ENCODE measurements around the gene MCFD2. TPM values are rescaled to one million over a fixed set of nuclear protein-coding genes. Genes with fewer than 3 reads are reported as not detected.
"Not testable (repeated sequence)": the region's sequence is repeated elsewhere in the genome, so short reads cannot be mapped to it uniquely, and the experiment has no call there.

The MCFD2 gene
- polyA plus RNA-seq, 1 donor: 37.4 TPM

- DNase-seq: no peak
Observed at GRCh38 chr2:46901611-46902010, 14.0 kb downstream of the MCFD2 start.

- DNase-seq: no peak
Observed at GRCh38 chr2:46900381-46900780, 15.2 kb downstream of the MCFD2 start.

DNA sequence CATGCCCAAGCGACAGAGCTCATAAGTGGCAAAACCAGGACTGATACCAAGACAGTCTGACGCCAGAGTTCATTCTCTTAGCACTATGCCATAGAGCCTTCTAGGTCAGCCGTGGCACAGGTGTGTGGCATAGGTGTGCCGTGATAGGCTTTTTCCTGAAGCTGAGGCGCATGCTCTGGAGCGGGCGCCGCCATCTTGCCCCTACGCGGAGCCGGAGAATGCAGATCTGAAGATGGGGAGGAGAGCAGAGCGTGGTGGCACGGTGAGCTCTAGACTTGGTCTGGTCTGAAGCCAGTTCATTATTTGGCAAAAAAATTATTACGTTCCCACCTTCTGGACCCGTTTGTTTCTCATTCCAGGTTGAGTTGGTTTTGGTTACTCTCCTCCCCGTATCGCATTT, 16.6 kb downstream of the MCFD2 start:
- no peak for DNase-seq

DNA sequence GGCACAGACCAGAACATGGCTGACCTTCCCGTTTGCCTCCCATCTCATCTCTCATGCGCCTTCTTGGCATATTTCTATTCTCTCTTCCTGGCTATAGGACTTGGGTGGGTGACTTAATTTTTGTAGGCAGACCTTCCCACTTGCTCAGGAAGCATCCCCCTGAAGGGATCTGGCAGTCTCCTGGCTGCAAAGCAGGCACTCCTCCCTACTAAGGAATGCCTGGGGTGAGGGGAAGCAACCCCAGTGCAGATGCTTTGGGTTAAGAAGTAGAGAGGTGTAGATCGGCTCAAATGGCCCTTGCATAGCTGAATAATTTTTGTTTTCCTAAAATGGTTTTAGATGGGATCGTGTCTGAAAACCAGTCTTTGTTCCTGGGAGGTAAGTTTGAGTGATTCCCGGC, 17.6 kb downstream of the MCFD2 start:
- DNase-seq: no peak

- DNase-seq: no peak
Observed at GRCh38 chr2:46893269-46893939, 22.2 kb downstream of the MCFD2 start.

DNA sequence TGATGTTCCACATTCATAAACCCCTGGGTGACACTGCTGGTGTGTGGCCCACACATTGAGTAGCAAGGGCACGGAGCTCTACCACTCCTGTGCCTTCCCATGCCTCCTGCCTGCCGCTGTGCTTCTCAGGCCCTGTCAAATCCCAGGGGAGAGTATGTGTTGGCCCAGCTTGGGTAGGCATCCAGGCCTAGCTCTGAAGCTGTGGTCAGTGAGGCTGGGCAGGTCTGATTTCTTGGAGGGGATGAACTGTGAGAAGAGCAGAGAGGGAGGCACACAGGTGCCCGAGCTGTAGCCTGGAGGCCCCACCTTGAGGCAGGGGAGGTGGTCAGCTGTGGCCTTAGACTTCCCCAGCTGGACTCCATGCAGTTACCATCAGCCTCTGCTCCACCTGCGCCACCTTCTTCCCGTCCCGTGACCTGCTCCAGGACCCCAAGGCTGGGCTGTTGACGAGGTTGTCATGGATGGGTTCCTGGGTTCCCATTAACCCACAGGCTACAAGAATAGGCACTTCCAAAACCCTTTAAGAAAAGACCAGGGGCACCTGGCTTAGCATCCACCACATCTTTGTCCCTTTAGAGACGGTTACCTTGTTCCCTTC, 23.6 kb downstream of the MCFD2 start:
- DNase-seq: no peak

DNA sequence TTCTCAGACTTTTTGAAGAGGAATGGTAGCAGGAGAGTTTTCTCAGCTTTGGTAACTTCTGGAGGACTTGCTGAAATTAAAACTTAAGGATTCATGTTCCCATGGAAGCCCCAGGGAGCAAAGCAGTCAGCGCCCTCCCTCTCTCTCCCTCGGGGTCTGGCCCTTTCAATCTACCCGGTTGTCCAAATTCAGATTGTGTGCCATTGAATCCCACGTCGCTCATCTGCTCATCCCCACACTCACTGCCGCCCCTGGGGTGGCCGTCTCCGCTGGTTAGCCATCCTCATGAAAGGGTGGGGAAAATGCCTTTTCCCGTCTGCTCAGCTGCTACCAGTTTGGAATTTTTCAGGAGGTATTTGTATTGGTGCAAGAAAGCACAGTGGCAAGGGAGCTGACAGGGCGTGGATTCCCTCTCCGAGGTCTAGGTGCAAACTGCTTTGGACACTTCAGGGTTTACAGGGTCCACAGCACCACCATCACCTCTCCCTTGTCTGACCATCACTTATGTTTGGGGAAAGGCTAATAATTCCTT, 27.1 kb downstream of the MCFD2 start:
- DNase-seq: no peak

DNA sequence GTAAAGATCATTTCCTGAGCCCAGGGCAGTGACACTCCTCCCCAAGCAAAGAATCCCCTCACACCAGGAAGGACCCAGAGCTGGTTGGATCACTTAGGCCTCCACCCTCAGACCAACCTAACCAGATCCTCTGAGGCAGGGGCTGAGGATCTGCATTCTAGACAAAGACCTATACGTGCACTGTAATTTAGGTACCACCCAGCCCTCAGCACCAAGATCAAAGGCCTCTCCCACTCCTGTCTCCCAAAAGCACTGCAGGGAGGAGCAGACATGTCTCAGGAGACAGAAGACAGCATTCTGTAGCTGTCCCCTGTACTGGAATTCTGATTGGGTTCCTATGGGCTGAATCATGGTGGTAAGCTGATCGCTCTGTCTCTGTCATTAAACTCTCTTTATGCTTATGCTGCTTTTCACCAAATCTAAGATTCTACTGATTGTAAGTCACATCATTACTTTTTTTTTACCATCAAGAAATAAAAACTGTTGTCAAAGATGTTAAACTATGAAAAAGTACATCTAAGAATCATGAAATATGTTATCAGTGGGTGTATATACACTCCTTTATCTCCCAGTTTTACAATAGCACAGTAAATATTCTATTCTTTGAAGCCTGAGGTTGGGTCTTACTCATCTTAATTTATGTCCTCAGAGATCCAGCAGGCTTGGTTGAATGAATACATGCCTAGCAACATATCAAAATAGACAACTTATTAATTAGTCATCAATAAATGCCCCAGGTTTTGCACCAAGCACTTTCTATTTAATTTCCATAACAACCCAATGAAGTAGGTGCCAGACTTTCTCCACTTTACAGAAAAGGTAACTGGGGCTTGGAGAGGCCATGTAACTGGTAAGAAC, 28.3 kb downstream of the MCFD2 start:
- no peak for DNase-seq

DNA sequence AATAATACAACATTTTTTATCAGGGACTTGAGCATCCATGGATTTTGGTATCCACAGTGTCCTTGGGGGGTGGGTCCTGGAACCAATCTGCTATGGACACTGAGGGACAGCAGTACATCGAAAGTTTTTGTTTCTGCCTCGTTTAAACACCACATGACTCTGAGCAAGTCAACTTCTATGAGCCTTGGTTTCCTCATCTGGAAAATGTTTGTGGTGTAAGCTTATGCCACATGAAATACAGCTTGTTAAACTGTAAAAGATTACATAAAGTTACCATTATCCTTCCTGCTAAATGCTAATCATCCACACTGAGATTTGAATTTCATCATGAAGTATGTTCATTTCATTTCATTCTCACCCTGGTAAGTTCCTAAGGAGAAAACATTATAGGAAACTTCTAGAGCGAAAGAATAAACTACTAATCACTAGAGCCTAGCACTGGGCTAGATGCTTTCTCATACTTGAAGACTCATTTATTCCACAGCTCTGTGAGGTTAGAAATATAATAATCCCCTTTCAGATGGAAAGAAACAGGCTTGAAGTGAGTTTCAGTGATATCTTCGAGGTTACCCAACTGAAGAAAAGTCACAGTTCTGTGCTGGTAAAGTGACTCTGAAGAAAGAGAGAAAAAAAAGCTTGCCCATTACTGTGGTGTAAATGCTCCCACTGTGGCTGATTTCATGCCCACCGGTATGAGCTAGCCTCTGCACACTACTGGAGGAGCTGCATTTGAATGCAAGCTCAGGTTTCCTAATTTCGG, 29.2 kb downstream of the MCFD2 start:
- no peak for DNase-seq

DNA sequence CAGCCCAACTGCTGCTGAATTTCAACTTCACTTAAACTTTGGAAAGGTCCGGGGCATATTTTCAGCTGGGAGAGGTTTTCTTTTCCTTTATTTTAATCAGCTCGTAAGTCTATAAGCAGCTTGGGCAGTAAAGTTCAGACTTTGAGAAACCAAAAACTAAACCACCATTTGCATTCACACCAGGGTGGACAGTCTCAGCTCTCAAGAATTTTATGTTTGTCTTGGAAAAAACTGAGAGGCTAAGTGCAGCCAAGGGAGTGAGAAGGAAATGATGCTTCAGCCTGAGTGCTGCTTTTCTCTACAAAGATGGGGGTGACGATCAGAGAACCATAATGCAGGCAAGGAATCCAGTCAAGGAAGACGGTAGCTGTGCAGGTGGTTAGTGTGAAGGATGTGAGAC, 30.2 kb downstream of the MCFD2 start:
- DNase-seq: no peak

DNA sequence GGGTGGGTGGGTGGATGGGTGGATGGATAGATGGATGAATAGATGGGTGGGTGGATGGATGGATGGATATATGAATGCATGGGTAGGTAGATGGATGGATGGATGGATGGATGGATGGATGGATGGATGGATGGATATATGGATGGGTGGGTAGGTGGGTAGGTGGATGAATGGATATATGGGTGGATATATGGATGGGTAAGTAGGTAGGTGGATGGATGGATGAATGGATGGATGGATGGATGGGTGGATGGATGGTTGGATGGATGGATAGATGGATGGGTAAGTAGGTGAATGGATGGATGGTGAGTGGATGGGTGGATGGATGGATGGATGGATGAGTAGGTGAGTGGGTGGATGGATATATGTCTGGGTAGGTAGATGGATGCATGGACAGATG, 36.1 kb downstream of the MCFD2 start:
- no peak for DNase-seq

DNA sequence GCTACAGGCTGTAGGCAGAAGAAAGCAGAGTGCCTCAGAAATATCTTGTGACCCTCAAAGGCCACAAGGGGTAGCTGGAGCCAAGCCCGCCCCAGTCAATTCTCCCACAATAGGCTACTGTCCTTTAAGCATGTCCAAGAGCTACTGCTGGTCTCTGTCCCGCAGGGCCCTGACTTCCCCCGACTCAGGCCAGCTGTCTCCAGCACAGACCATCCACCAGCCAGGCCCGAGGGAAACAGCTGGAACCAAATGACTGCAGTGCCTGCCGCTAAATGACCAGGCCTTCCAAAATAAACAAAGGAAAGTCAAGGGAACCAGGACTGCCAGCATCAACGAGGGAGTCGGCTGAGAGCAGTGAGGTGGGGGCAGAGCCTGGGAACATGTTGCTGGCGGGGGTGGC, 36.7 kb downstream of the MCFD2 start:
- DNase-seq: no peak

DNA sequence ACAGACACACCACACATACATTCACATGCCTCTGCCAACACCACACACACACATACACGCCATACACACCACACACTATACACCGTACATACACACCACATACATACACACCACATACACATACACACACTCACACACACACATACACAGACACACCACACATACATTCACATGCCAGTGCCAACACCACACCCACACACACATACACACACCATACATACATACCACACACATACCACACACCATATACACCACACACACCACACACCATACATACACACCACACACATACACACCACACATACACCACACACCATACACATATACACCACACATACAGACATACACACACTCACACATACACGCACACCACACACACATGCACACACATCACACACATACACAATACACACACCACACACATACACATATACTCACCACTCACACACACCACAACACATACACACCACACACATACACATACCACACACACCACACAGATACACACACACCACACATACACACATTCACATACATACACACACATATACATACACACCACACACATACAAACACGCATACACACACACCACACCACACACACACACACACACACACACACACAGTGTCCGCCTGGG, 37.2 kb downstream of the MCFD2 start:
- DNase-seq: no peak

- DNase-seq: no peak
Observed at GRCh38 chr2:46877619-46878113, 37.9 kb downstream of the MCFD2 start.

DNA sequence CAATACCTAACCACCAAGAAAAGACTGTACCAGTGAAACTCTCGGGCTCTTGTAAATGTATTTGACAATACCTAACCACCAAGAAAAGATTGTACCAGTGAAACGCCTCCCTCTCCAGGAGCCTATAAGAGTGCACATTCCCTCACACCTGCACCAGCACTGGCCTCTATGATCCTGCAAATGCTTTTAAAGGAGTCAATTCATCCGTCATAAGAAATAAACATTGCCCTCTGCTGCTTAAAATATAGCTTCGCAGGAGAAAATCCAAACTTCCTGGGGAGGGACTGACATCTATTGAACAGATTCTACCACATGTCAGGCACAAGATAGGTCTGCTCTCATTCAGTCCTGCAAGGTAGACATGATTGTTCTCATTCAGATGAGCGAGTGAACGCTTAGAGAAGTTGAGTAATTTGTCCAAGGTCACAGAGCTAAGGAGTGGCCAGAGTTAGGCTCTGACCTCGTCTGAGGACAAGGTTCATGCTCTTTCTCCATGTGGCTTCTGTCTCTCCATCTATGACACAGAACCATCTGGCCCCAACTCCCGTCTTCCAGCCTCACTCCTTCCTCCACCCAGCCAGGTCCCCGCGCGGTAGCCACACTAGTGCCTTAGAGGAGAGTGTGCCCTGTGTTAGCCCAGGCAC, 38.7 kb downstream of the MCFD2 start:
- no peak for DNase-seq

- not testable (repeated sequence) for DNase-seq
Observed at GRCh38 chr2:46875962-46876689, 39.5 kb downstream of the MCFD2 start.

GRCh38 chr2:46875226-46875899, 40.2 kb downstream of the MCFD2 start:
- DNase-seq: no peak

DNA sequence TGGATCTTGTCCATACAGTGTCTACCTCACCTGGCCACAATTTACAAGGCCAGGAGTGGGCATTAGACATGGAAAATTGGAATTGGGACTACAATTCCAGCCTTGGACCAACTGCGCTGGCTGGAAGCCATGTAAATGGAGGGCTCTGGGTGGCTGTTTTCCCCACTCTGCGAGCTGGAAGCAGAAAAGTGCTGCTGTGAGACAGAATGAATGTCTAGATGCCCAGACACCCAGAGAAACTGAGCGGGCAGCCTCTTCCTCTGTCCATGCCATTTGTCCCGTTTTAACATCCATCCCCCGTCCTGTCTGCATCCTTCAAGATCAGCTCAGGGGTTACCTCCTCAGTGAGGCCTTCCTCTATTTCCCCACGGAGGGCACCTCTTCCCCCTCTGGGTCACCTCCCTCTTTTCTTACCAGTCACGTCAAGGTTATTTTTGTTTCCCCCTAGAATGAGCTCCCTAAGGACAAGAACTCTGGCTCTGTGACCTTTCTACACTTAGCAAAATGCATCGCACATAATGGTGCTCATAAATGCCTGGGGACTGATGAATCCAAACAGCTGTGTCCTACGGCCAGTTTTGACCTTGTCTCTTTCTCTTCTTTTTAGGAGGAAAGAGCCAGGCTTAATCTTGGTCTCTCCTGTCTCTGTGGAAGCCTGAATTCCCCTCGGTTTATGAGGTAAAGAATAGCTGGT, 41.2 kb downstream of the MCFD2 start:
- no peak for DNase-seq

- no peak for DNase-seq
Observed at GRCh38 chr2:46873604-46874068, 42.0 kb downstream of the MCFD2 start.

All from hindlimb muscle (tissue), 1 donor.